K562 (cell line): Measurements from ENCODE around the gene FADS6. TPM values are rescaled to one million over a fixed set of nuclear protein-coding genes. Genes with fewer than 3 reads are reported as not detected.

Experiments used
- ARHGAP35 ChIP-seq: fragments of 450-650 bp; IDR thresholded peaks from 2 replicates; pipeline ENCODE4 v1.6.1; 2018; ENCODE audit not compliant: partially characterized antibody
- ARID1B ChIP-seq: fragments of 450-650 bp; IDR thresholded peaks from 2 replicates; pipeline ENCODE4 v1.6.1; 2016; ENCODE audit warnings: antibody characterized with exemption, mild to moderate bottlenecking, inconsistent platforms
- BRCA1 ChIP-seq, 2 experiments: fragments of 450-650 bp in 1 of 2; sonication (generic) in 1 of 2; formaldehyde crosslinking in 1 of 2; IDR thresholded peaks; 2 replicates each; pipeline versions ENCODE4 v1.5.0 to v1.6.1; 2017 to 2020; ENCODE audit warnings: mild to moderate bottlenecking in 1 of 2, missing genetic modification reagents in 1 of 2
- CC2D1A ChIP-seq: fragments of 450-650 bp; IDR thresholded peaks from 2 replicates; pipeline ENCODE4 v1.6.1; 2017; ENCODE audit warnings: mild to moderate bottlenecking
- CTBP1 ChIP-seq: fragments of 450-650 bp; IDR thresholded peaks from 2 replicates; pipeline ENCODE4 v1.6.1; 2016; ENCODE audit warnings: borderline replicate concordance
- CXXC5 ChIP-seq: fragments of 250-450 bp; sonication (Bioruptor Pico); IDR thresholded peaks from 2 replicates; pipeline ENCODE4 v1.8.0; 2022; ENCODE audit warnings: inconsistent platforms, mild to moderate bottlenecking, moderate library complexity
- DEAF1 ChIP-seq: fragments of 450-650 bp; formaldehyde crosslinking; IDR thresholded peaks from 2 replicates; pipeline ENCODE4 v1.4.0; 2020; ENCODE audit warnings: mild to moderate bottlenecking, moderate library complexity
- EHMT2 ChIP-seq: fragments of 450-650 bp; IDR thresholded peaks from 2 replicates; pipeline ENCODE4 v1.6.1; 2018; ENCODE audit warnings: antibody characterized with exemption
- FOXJ2 ChIP-seq: fragments of 200-800 bp; sonication (Bioruptor generic); IDR thresholded peaks from 2 replicates; pipeline ENCODE4 v1.6.1; 2016; ENCODE audit warnings: missing genetic modification characterization, missing compliant biosample characterization
- HDAC6 ChIP-seq: IDR thresholded peaks from 2 replicates; pipeline ENCODE4 v1.6.1; 2012; ENCODE audit warnings: low read depth, mild to moderate bottlenecking, control low read depth, inconsistent platforms, low read length, moderate library complexity
- HDGF ChIP-seq: fragments of 450-650 bp; IDR thresholded peaks from 2 replicates; pipeline ENCODE4 v1.6.1; 2016
- NR4A1 ChIP-seq, 2 experiments: fragments of 250-450 bp in 1 of 2; fragments of 450-650 bp in 1 of 2; sonication (Bioruptor Pico) in 1 of 2; IDR thresholded peaks; 2 replicates each; pipeline versions ENCODE4 v1.4.0 to v1.6.1; 2016 to 2020; ENCODE audit warnings: mild to moderate bottlenecking in 2 of 2, missing compliant biosample characterization in 1 of 2, missing genetic modification characterization in 1 of 2, moderate library complexity in 1 of 2
- OTX1 ChIP-seq: fragments of 450-650 bp; formaldehyde crosslinking; IDR thresholded peaks from 2 replicates; pipeline ENCODE4 v1.4.0; 2022; ENCODE audit warnings: mild to moderate bottlenecking
- POLR2AphosphoS5 ChIP-seq: IDR thresholded peaks from 2 replicates; pipeline ENCODE4 v1.6.1; 2011; ENCODE audit warnings: mild to moderate bottlenecking, low read depth, low read length, moderate library complexity; ENCODE audit not compliant: control insufficient read depth, insufficient read depth
- POLR2B ChIP-seq: fragments of 450-650 bp; IDR thresholded peaks from 2 replicates; pipeline ENCODE4 v1.6.1; 2018; ENCODE audit warnings: low read depth; ENCODE audit not compliant: partially characterized antibody
- PREB ChIP-seq: sonication (generic); formaldehyde crosslinking; IDR thresholded peaks from 2 replicates; pipeline ENCODE4 v1.8.1; 2023; ENCODE audit warnings: mild to moderate bottlenecking, missing genetic modification reagents
- PTBP1 ChIP-seq: fragments of 200-400 bp; formaldehyde crosslinking; IDR thresholded peaks from 2 replicates; pipeline ENCODE4 v1.6.1; 2017; ENCODE audit warnings: low read depth, low read length
- RCOR1 ChIP-seq, 2 experiments: IDR thresholded peaks; 2 replicates each; pipeline ENCODE4 v1.6.1; 2012; ENCODE audit warnings: low read depth in 2 of 2, low read length in 2 of 2, borderline replicate concordance in 1 of 2, improper control_type of control experiment in 1 of 2
- RNF2 ChIP-seq: sonication (generic); IDR thresholded peaks from 2 replicates; pipeline ENCODE4 v1.6.1; 2016
- ZBTB8A ChIP-seq: fragments of 450-650 bp; IDR thresholded peaks from 2 replicates; pipeline ENCODE4 v1.6.1; 2018; ENCODE audit warnings: mild to moderate bottlenecking, moderate library complexity; ENCODE audit not compliant: partially characterized antibody
- ZNF384 ChIP-seq: IDR thresholded peaks from 2 replicates; pipeline ENCODE4 v1.6.1; 2012; ENCODE audit warnings: low read depth, low read length, improper control_type of control experiment
- ZNF41 ChIP-seq: fragments of 250-450 bp; sonication (Bioruptor Pico); conservative IDR thresholded peaks from 2 replicates; pipeline ENCODE4 v1.4.0; 2020; ENCODE audit warnings: mild to moderate bottlenecking
- polyA plus RNA-seq, 8 experiments: library from polyadenylated mRNA; depleted of rRNA in 4 of 8; stranded (reverse) in 5 of 8; unstranded in 3 of 8; fragments of >200 nt; fragmentation: Nextera tagmentation in 2 of 8; fragmentation: Illumina TruSeq in 1 of 8; extraction: Ambion mirVana in 2 of 8; extraction: Trizol in 1 of 8; gene quantifications; 2 replicates each; pipeline versions ENCODE4 v1.2.1 to v1.2.3, GENCODE V29; 2011 to 2014; ENCODE audit warnings: inconsistent platforms in 1 of 8, missing spikeins in 1 of 8
- total RNA-seq, 7 experiments: library from RNA; depleted of rRNA in 6 of 7; stranded (reverse); fragments of >200 nt in 6 of 7; fragmentation: Illumina TruSeq in 2 of 7; extraction: Trizol in 2 of 7; gene quantifications; 2 replicates each; pipeline versions ENCODE4 v1.2.1 to v1.2.3, GENCODE V29; 2011 to 2021; ENCODE audit warnings: low replicate concordance in 1 of 7
- TF ChIP-seq, protein P1 (sequence below), 3 experiments: fragments of 200-800 bp in 1 of 3; fragments of 250-450 bp in 1 of 3; fragments of 450-650 bp in 1 of 3; sonication (Bioruptor Pico) in 1 of 3; sonication (Bioruptor generic) in 1 of 3; formaldehyde crosslinking in 1 of 3; IDR thresholded peaks; 2 replicates each; pipeline versions ENCODE4 v1.6.1 to v1.8.0; 2016 to 2022; ENCODE audit warnings: mild to moderate bottlenecking in 2 of 3, missing genetic modification characterization in 2 of 3, missing compliant biosample characterization in 1 of 3, moderate library complexity in 1 of 3

The FADS6 gene
- total and polyA plus RNA-seq, 9 of the 15 experiments (the other 6 are each of a cell fraction or from before 2014, with no cell fraction given): 0.18 to 0.22 TPM; not detected in 7

- TF ChIP-seq, protein P1, sequence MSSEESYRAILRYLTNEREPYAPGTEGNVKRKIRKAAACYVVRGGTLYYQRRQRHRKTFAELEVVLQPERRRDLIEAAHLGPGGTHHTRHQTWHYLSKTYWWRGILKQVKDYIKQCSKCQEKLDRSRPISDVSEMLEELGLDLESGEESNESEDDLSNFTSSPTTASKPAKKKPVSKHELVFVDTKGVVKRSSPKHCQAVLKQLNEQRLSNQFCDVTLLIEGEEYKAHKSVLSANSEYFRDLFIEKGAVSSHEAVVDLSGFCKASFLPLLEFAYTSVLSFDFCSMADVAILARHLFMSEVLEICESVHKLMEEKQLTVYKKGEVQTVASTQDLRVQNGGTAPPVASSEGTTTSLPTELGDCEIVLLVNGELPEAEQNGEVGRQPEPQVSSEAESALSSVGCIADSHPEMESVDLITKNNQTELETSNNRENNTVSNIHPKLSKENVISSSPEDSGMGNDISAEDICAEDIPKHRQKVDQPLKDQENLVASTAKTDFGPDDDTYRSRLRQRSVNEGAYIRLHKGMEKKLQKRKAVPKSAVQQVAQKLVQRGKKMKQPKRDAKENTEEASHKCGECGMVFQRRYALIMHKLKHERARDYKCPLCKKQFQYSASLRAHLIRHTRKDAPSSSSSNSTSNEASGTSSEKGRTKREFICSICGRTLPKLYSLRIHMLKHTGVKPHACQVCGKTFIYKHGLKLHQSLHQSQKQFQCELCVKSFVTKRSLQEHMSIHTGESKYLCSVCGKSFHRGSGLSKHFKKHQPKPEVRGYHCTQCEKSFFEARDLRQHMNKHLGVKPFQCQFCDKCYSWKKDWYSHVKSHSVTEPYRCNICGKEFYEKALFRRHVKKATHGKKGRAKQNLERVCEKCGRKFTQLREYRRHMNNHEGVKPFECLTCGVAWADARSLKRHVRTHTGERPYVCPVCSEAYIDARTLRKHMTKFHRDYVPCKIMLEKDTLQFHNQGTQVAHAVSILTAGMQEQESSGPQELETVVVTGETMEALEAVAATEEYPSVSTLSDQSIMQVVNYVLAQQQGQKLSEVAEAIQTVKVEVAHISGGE (CRISPR knock-in tag; IDR thresholded peaks at IDR 0.05): peak in 1 of 3 experiments; percentile 84; a peak in 2 of 6 replicates
- no peak for TF ChIP-seq ZNF384
- TF ChIP-seq CTBP1: peak; percentile 93
- peak; percentile 83 for TF ChIP-seq CXXC5 (CRISPR knock-in tag)
- TF ChIP-seq BRCA1 (IDR thresholded peaks at IDR 0.05): no peak
- no peak for TF ChIP-seq BRCA1 (CRISPR knock-in tag; IDR thresholded peaks at IDR 0.05)
- peak; percentile 72; the same call in 1 of the 2 replicates for TF ChIP-seq EHMT2
- 0 out of 2 replicates have a peak, but pooled peaks have one; percentile 90 for TF ChIP-seq HDGF
- TF ChIP-seq NR4A1 (CRISPR knock-in tag; IDR thresholded peaks at IDR 0.05): no peak
- 0 out of 2 replicates have a peak, but pooled peaks have one; percentile 38 for TF ChIP-seq NR4A1 (tag; IDR thresholded peaks at IDR 0.05)
- TF ChIP-seq ARHGAP35: peak; percentile 53
- no peak for TF ChIP-seq DEAF1
- no peak for TF ChIP-seq HDAC6
- peak; percentile 67 for TF ChIP-seq CC2D1A
- TF ChIP-seq PTBP1: no peak
- peak; percentile 64 for TF ChIP-seq POLR2B
- TF ChIP-seq OTX1: peak; percentile 88
- peak; percentile 38; the same call in 1 of the 2 replicates for TF ChIP-seq POLR2AphosphoS5
- TF ChIP-seq PREB (CRISPR knock-in tag): no peak
- peak; percentile 77; the same call in 1 of the 2 replicates for TF ChIP-seq RNF2
- peak in 1 of 2 experiments; percentile 95; a peak in 2 of 4 replicates for TF ChIP-seq RCOR1 (IDR thresholded peaks at IDR 0.05; ENCODE audit: borderline replicate concordance in 1 of 2, low read depth in 2 of 2, low read length in 2 of 2)
- no peak for TF ChIP-seq ZNF41 (CRISPR knock-in tag)
- TF ChIP-seq ZBTB8A: no peak
- peak; percentile 91 for TF ChIP-seq ARID1B
- 0 out of 2 replicates have a peak, but pooled peaks have one; percentile 28 for TF ChIP-seq FOXJ2 (tag)
Observed at GRCh38 chr17:74868251-74868907, 25.1 kb downstream of the FADS6 start (continued).
